Measurements from ENCODE around the gene OTUB2. TPM values are rescaled to one million over a fixed set of nuclear protein-coding genes. Genes with fewer than 3 reads are reported as not detected.

Gene OTUB2
- total and polyA plus RNA-seq, 4 donors: 0.28 to 0.92 (median 0.63) TPM

- Histone ChIP-seq H3K4me3 (ENCODE audit: low read depth in 1 of 3, low read length in 3 of 3) (no peak overlapping the region), H3K36me3 (ENCODE audit: control insufficient read depth in 4 of 4, insufficient read depth in 3 of 4, low read depth in 1 of 4, low read length in 3 of 4) (no peaks in the 10 kb centered on the region), H3K9me3 (ENCODE audit: control insufficient read depth in 4 of 4, low read length in 3 of 4) (no peaks in the 10 kb centered on the region), H3K27ac (ENCODE audit: low read depth in 1 of 2, low read length in 2 of 2) (no peak overlapping the region), H3K4me1 (ENCODE audit: control insufficient read depth in 4 of 4, insufficient read depth in 4 of 4, low read length in 3 of 4) (no peaks in the 10 kb centered on the region), H3K9ac (ENCODE audit: low read depth in 1 of 2, low read length in 2 of 2) (no peak overlapping the region), H3K27me3 (ENCODE audit: control insufficient read depth in 4 of 4, insufficient read depth in 4 of 4, low read length in 3 of 4) (no peaks in the 10 kb centered on the region)
- no peak for DNase-seq (ENCODE audit: low spot score)
- WGBS: 83% methylated on average over 12 of the region's 12 CpGs
- TF ChIP-seq FOXA2 (IDR thresholded peaks at IDR 0.05): no peak
Observed at GRCh38 chr14:93987376-93987775, 38.8 kb upstream of the OTUB2 start.

GRCh38 chr14:93987815-93988476, 38.2 kb upstream of the OTUB2 start:
- no peak overlapping the region for H3K27ac ChIP-seq (ENCODE audit: low read depth in 1 of 2, low read length in 2 of 2)
- no peaks in the 10 kb centered on the region for H3K27me3 ChIP-seq (ENCODE audit: control insufficient read depth in 4 of 4, insufficient read depth in 4 of 4, low read length in 3 of 4)
- 68% methylated on average over 3 of the region's 3 CpGs for WGBS
- TF ChIP-seq ZBTB33 (IDR thresholded peaks at IDR 0.05) (no peak), TAF1 (conservative IDR thresholded peaks at IDR 0.05) (no peak), ATF3 (IDR thresholded peaks at IDR 0.05) (no peak), RXRA (IDR thresholded peaks at IDR 0.05) (no peak), GABPA (IDR thresholded peaks at IDR 0.05 in 1 of 2, conservative IDR thresholded peaks at IDR 0.05 in 1 of 2) (no peak)
- DNase-seq (ENCODE audit: low spot score): no peak
- no peaks in the 10 kb centered on the region for H3K4me1 ChIP-seq (ENCODE audit: control insufficient read depth in 4 of 4, insufficient read depth in 4 of 4, low read length in 3 of 4)
- no peak overlapping the region for H3K9ac ChIP-seq (ENCODE audit: low read depth in 1 of 2, low read length in 2 of 2)
- no peaks in the 10 kb centered on the region for H3K36me3 ChIP-seq (ENCODE audit: control insufficient read depth in 4 of 4, insufficient read depth in 3 of 4, low read depth in 1 of 4, low read length in 3 of 4)
- H3K4me3 ChIP-seq (ENCODE audit: low read depth in 1 of 3, low read length in 3 of 3): no peak overlapping the region
- no peaks in the 10 kb centered on the region for H3K9me3 ChIP-seq (ENCODE audit: control insufficient read depth in 4 of 4, low read length in 3 of 4)

GRCh38 chr14:93989939-93990338, 36.2 kb upstream of the OTUB2 start:
- H3K9me3 ChIP-seq (ENCODE audit: control insufficient read depth in 4 of 4, low read length in 3 of 4): no peaks in the 10 kb centered on the region
- TF ChIP-seq YY1 (IDR thresholded peaks at IDR 0.05) (no peak), FOXA2 (IDR thresholded peaks at IDR 0.05) (no peak), CTCF (IDR thresholded peaks at IDR 0.05; ENCODE audit: low read depth, low read length, missing input control) (no peak), MAX (IDR thresholded peaks at IDR 0.05) (no peak), HNF4G (IDR thresholded peaks at IDR 0.05) (no peak), EGR1 (IDR thresholded peaks at IDR 0.05; ENCODE audit: low read depth in 2 of 2) (no peak), GABPA (IDR thresholded peaks at IDR 0.05 in 1 of 2, conservative IDR thresholded peaks at IDR 0.05 in 1 of 2) (no peak), FOXA1 (IDR thresholded peaks at IDR 0.05) (no peak)

More at GRCh38 chr14:93989939-93990338, 36.2 kb upstream of the OTUB2 start:
- no peaks in the 10 kb centered on the region for H3K4me1 ChIP-seq (ENCODE audit: control insufficient read depth in 4 of 4, insufficient read depth in 4 of 4, low read length in 3 of 4)
- H3K9ac ChIP-seq (ENCODE audit: low read depth in 1 of 2, low read length in 2 of 2): no peak overlapping the region
- H3K27me3 ChIP-seq (ENCODE audit: control insufficient read depth in 4 of 4, insufficient read depth in 4 of 4, low read length in 3 of 4): no peaks in the 10 kb centered on the region
- no peak overlapping the region for H3K4me3 ChIP-seq (ENCODE audit: low read depth in 1 of 3, low read length in 3 of 3)
- H3K36me3 ChIP-seq (ENCODE audit: control insufficient read depth in 4 of 4, insufficient read depth in 3 of 4, low read depth in 1 of 4, low read length in 3 of 4): no peaks in the 10 kb centered on the region
- 60% methylated on average over 4 of the region's 4 CpGs for WGBS
- DNase-seq (ENCODE audit: low spot score): no peak
- H3K27ac ChIP-seq (ENCODE audit: low read depth in 1 of 2, low read length in 2 of 2): no peak overlapping the region
